Measurements from ENCODE around the gene NUP214.
A peak's percentile ranks its signal among the peaks of the same experiment; 100 is the strongest.

NUP214 gene

DNA sequence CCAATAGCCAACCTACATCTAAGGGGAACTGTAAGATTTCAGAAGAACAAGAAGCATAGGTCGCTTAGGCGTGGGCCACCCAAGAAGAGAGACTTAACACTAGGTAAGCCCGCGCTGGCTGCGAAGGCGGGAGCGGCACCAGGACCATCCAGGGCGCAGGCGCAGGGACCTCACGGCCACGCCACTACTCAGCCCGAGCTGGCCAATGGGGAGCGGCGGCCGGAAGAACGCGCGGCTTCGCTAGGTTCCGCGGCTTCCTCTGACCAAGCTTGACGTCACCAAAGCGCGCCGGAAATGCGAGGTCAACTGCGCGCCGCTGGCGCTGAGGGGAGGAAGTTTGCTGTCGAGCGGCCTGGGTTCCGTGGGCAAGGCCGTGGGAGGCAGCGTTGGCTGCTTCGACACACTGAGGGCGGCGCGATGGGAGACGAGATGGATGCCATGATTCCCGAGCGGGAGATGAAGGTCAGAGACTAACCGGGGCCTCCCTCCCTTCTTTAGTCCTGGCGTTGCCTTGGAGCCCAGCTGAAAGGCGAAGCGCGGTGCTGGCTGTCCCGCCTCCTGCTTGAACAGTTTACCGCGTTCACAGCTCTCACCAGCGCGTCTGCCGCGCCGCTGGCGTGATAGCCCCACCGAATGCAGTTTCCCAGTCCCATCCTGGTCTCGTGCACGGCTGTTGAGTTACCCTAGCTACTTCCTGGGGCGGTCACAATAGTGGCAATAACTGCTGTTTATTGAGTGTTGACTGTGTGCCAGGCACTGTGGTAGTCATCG, at the start of gene NUP214:
NUP214 (plus strand) TSS at position 299 of the 771 bp plus-strand sequence; CDS start at position 418, 119 bp downstream.
- DNase-seq, result peak; percentile 87

DNA sequence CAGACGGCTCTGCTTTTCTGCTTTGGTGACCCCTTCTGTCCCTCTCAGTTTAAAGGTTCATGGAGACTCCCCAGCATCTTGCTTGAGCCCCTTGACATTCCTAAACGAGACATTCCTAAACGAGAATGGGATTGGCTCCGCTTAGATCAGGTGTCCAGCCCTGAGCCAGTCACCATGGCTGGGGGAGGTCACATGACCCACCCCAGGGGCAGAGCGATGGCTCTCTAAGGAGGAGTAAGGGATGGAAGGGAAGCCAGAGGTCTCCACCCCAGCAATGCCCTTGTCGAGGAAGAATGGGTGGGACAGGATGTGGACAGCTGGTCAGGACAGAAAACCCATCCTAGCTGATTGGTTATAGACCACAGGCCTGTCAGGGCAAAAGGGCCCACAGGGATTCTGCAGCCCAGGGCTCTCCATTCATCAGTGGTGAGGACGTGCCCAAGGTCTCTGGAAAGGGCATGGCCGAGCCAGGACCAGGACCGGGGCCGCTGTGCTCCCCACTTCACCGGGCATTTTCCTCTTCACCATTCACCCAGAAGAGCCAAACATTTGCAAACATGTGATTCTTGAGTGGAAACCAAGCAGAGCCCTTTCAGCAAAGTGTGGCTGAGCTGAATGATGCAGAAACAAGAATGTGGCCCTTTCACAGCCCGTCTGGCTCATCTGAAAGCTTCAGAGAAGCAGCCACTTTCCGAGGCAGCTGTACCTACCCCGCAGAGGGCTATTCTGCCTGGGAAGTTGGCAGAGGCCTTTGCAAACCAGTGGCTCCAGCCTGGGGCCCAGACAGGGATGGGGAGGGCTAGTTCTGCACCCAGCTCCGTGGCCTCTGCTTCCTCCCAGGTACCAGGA, 48.8 kb upstream of the NUP214 start:
- DNase-seq, result no peak

DNA sequence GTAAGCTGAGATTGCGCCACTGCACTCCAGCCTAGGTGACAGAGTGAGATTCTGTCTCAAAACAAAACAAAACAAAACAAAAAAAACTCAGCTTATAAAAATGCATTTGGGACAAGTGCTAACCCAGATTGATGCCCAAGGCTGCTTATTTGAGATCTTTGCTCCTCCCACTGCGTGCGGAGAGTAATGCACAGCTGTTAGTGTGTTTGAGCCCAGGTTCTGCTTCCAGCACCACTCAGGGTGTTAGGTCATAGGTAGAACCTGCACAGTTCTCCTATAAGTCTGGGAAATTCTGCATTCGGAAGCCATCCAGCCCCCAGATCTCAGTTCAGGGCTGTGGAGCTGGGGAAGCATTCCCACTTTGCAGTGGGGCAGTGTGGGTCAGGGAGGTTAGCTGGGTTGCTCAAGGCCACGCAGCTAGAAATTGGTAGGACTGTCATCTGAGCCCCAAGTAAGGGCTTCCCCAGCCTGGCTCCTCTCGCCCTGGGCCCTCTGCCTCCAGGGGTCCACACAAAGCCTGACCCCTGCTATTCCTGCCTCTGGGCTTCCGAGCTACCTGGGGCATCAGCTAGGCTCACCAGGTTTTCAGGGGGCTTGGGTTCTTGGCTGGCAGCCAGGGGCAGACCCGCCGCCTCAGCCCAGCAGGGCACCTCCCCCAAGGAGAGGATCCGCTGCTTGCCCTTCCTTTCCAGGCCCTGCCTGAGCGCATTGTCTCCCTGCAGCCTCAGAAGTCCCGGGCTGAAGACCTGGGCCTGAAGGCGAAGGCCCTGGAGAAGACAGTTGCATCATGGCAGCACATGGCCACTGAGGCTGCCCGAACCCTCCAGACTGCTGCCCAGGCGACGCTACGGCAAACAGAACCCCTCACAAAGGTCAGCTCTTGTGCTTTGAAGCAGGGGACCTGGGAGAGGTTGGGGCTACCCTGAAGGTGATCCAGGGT, 46.7 kb upstream of the NUP214 start:
- DNase-seq, result no peak

DNA sequence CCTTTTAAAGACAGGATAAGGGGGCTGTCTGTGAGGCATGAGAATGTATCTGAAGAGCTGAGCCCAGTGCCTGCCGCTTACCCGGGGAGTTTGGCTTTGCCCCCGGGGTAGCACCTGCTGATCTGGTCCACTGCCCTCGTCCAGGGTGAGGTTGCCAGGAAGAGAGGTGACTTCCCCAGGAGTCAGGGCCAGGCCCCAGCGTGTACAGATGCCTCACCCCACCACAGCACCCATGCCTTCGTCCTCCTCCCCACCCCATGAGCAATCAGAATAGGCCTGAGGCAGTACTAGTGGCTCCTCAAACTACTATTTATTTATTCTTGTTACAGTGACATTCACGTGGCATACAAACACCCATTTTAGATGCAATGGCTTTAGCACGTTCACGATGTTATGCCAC, 44.8 kb upstream of the NUP214 start:
- no peak for DNase-seq

DNA sequence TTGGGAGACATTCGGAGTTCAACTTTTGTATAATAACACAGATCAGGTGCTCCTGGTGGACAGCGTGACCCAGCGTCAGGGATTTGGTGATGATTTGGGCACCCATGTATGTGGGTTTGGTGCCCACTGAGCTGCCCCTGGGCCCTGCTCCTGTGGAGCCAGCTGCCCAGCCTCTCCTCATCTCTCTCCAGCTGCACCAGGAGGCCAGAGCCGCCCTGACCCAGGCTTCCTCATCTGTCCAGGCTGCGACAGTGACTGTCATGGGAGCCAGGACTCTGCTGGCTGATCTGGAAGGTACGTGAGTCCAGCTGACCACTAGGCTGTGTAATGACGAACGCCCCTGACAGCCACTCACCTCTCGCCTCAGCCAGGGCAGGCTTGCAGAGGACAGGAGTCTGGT, 43.5 kb upstream of the NUP214 start:
- no peak for DNase-seq

DNA sequence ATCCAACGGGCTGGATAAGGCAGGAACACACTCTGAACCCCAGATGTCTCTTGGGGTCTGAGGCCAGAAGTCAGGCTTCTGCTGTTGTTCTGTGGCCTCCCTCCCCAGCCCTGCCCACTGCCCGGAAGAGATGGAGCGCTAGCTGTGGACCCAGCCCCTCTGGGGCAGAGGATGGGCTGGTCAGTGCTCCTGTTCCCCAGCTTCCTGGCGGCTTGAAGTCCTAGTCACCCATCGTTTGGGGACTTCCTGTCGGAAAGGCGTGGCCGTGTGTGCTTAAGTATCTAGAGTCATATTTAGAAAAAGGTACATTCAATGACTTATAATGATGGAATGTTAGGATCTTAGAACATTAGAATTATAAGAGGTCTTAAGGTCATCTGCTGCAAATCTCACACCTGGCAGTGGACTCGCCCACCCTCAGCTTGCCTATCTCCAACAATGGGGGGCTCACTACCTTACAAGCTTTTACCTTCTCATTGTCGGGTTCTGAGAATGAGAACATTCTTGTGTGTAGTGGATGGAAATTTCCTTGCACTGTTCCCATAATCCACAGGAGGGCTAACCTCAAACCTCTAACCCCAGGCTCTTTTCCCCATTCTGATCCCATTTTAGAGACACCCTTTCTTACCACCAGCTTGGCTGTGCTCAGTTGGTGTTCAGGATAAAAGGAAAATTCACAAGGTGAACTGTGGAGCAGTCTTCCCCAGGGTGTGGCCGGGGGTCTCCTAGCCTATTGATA, 42.4 kb upstream of the NUP214 start:
- no peak for DNase-seq

DNA sequence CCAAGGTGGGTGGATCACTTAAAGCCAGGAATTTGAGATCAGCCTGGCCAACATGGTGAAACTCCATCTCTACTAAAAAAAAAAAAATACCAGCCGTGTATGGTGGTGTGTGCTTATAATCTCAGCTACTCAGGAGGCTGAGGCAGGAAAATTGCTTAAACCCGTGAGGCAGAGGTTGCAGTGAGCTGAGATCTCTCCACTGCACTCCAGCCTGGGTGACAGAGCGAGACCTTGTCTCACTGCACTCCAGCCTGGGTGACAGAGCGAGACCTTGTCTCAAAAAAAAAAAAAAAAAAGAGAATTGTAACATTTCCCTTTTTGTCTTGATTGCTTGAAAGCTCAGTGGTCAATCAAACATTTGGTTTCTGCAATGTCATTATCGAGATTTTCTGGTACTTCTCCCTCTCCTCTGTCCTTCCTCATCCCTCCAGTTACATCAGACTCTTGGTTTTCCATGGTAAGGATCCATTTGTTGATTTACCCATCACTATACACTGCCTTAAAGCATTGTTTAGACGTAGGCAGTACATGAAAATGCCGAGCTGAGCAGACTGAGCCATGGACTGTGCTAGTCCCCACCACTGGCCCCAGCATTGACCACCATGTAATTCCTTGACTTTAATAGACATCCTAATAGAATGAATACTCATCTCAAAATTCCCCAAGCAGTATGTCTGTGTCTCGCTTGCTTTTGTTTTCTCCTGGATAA, 40.6 kb upstream of the NUP214 start:
- DNase-seq, result no peak

DNA sequence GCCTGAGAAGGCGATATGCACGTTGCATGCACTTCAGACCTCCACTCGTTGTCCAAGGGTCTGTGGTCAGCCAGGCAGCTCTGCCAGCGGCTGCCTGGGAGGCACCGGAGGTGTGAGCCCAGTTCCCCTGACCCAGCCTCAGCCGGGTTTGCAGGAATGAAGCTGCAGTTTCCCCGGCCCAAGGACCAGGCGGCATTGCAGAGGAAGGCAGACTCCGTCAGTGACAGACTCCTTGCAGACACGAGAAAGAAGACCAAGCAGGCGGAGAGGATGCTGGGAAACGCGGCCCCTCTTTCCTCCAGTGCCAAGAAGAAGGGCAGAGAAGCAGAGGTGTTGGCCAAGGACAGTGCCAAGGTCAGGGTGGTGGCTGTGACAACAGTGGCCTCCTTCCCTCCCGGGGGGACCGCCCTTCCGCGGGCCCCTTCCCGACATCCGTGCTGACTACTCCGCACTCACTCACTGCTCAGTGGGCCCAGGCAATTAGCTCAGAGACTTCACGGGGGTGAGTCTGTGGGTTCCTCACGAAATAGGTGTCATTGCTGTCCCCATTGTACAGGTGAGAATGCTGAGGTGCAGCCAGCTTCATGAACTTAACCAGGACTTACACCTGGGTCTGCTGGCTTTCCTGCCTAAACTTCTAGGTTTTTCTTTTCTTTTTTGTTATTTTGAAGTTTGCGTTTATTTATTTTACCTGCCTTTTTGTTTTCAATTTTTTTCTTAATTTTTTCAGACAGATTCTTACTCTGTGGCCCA, 39.8 kb upstream of the NUP214 start:
- DNase-seq, result no peak

DNA sequence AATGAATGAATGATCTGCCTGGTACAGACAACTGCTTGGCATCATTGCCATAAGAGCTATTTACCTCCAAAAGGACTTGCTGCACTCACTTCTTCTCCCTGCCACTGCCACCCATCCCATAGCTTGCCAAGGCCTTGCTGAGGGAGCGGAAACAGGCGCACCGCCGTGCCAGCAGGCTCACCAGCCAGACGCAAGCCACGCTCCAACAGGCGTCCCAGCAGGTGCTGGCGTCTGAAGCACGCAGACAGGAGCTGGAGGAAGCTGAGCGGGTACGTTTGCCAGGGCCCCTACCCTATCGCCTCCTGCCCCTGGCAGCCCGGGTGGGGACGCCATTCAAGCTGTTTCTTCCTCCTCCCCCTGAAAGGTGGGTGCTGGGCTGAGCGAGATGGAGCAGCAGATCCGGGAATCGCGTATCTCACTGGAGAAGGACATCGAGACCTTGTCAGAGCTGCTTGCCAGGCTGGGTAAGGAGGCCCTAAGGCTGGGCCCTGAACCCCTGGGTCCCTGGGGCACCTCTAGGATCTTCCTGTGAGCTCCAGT, 38.0 kb upstream of the NUP214 start:
- DNase-seq, result no peak

DNA sequence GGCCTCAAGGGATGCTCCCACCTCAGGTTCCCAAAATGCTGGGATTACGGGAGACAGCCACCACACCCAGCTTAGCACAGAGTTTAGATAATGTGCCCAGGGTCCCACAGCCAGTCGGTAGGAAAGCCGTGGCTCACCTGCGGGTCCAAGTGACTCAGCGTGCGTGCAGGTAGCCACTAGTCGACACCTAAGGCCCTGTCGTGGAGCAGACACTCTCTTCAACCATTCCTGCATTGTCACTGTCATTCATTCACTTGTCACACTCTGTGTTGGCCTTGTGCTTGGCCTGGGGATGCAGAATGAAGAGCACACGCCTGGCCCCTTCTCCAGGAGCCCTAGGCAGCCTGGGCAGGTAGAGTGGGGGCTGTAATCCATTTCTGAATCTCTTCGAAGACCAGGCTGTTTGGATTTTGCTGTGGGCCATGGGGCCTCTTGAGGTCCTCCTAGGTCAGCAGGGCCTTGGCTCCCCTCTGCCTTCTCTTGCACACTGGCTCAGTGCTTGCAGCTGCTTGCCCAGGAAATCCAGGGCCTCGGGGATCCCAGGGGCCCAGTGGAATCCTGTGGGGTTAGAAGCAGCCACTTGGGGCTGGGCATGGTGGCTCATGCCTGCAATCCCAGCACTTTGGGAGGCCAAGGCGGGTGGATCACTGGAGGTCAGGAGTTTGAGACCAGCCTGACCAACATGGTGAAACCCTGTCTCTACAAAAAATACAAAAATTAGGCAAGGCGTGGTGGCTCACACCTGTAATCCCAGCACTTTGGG, 35.2 kb upstream of the NUP214 start:
- DNase-seq, result no peak

DNA sequence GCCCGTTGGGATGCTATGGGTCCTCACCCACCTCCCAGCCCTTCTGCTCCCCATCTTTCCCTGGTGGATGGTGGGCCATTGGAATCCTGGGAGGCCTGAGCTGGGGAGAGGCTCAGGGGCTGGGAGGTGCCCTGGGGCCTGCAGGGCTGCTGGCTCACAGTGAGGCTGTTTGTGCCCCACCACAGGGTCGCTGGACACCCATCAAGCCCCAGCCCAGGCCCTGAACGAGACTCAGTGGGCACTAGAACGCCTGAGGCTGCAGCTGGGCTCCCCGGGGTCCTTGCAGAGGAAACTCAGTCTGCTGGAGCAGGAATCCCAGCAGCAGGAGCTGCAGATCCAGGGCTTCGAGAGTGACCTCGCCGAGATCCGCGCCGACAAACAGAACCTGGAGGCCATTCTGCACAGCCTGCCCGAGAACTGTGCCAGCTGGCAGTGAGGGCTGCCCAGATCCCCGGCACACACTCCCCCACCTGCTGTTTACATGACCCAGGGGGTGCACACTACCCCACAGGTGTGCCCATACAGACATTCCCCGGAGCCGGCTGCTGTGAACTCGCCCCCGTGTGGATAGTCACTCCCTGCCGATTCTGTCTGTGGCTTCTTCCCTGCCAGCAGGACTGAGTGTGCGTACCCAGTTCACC, 33.9 kb upstream of the NUP214 start:
- no peak for DNase-seq

DNA sequence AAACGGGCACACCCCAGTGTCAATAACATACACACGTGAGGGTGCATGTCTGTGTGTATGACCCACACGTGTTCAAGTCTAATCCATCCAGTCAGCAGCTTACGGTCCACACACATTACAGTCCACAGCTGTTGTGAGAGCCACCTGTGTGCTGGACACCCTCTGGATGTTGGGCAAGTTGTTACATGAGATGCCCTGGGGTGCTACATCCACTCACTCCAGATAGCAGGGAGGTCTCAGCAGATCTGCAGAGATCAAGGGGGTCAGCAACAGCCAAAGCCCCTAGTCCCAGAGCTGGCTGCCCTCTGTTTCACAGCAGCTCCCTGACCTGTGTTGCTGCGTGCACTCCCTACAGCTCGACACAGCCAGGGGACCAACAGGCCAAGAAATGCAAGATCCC, 33.4 kb upstream of the NUP214 start:
- DNase-seq, result no peak

DNA sequence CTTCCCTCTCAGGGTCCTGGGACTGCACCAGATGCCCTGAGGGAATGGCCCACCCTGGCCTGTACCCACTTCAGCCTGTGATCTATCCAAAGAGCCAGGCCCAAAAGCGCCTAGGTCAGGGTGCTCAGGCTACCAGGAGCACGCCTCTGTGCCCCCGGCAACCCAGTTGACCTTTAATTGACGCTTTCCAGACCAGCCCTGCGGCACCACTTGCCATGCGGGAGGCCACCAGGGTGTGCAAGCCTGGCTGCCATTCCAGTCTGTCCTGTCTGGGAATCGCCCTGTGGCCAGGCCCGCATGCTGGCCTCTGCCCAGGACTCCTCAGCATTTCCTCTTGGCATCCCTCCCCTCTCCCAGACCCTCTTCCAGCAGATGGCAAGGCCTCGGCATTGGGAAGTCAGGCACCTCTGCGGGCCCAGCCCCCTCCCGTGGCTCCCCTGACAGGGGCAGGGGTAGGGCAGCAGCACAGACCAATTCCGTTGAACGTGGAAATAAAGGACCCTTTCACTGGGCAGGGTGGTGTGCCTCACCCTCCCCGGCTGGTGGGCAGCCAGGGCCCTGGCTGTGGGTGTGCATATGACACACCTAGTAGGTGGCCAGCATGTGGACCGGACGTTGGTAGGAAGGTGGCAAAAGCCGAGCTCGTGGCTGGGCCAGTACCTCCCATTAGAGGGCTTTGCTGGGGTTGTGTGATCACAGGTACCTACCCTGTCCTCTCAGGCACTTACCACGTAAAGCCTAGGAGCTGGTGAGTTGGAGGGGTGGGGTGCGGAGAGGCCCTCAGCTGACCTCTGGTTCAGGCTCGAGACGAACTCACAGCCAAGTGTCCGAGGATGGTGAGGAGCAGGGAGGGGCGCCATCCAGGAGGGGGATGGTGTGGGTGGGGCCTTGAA, 32.6 kb upstream of the NUP214 start:
- DNase-seq, result no peak

DNA sequence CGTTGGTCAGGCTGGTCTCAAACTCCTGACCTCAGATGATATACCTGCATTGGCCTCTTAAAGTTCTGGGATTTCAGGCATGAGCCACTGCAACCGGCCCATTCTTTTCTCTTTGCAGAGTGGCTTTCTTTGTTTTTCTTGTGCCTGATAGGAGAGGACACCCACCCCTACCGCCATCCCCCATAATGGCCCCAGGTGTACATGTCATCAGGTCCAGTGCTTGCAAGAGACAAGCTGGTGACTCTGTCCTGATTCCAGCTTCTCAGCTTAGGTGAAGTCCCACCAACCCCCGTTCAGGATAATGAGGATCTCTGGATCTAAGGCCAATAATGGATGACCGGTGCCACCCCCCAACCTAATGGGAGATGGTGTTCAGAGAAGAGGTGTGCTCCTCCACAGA, 31.4 kb upstream of the NUP214 start:
- no peak for DNase-seq

DNA sequence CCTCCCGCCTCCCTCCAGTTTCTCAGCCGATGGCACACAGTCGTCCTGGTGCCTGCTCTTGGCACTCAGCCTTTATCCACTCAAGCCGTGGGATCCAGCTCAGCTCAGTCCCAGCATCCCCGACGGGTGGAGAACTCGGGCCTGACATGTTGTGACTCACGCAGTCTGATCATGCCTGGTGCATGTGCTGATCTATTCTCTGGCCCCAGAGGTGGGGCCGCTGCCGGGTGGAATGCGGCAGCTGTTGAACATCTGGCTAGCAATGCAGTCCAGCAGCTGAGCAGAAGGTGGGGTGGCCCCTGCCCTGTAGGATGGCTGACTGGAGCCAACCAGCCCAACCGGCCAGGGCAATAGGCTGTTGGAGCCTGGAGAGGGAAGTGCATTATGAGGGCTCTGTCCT, 30.8 kb upstream of the NUP214 start:
- DNase-seq, result no peak

DNA sequence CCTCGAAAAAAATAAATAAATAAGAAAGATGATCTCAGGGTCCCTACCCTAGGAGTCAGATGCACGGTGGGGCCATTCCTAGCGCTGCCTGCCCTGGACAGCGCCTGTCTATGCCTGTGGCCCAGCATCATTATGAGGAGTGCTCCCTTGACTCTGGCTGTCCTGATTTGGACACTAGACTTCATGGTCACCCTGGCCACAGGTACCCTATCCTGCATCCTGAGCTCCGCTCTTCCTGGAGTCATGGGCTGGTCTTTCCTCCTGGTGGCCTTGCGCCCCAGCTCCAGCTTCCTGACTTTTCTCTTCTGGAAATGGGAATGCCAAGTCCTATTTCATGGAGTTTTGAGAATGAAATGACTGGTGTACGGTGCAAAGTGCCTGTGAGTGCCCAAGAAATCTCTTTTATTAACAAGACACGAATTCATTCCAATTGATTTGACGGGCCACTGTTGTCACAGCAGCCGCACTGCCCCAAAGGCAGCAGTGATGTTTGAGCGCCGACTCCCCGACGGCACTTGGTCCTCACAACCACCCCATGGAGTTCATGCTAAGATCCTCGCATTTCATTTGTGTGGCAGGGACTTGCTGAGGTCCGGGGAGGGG, 29.6 kb upstream of the NUP214 start:
- DNase-seq, result no peak

DNA sequence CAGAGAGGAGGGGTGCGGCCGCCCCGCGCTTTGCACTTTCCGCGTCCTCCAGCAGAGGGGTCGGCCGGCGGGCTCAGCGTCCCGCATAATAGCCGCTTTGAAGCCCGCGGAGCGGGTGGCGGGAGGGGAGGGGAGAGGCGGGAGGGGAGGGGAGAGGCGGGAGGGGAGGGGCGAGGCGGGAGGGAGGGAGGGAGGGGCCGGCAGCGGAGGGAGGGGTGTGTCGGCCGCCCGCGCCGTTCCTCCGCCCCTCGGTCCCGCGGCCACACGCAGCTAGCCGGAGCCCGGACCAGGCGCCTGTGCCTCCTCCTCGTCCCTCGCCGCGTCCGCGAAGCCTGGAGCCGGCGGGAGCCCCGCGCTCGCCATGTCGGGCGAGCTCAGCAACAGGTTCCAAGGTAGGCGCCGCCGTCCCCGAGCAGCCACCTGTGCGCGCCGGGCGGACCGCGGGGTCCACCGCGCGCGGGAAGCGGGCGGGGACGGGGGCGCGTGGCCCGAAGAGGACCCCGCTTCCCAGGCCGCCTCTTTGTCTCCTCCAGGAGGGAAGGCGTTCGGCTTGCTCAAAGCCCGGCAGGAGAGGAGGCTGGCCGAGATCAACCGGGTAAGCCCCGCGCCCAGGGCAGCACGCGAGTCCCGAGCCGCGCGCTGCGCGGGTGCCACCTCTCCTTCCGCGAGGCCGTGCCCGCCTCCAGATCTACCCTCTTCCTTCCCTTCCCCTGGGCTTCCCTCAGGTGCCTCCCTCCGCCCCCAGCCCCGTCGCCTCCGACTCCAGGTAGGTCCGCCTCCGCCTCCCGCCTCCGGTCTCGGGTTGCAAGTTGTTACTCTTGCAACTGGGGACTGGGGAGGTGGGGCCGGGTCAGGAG, 28.9 kb upstream of the NUP214 start, which contains the start of gene AIF1L:
AIF1L (plus strand) TSS at position 263 of the 857 bp plus-strand sequence; CDS start at position 362, 99 bp downstream.
- no peak for DNase-seq

Measured in NCI-H1417 treated with DMSO at 0.1 percent for 48 hours (cell line).